ENCODE data around the gene POGZ.
A peak's percentile ranks its signal among the peaks of the same experiment; 100 is the strongest.
"Not testable (repeated sequence)": the region's sequence is repeated elsewhere in the genome, so short reads cannot be mapped to it uniquely, and the experiment has no call there.

Gene POGZ

DNA sequence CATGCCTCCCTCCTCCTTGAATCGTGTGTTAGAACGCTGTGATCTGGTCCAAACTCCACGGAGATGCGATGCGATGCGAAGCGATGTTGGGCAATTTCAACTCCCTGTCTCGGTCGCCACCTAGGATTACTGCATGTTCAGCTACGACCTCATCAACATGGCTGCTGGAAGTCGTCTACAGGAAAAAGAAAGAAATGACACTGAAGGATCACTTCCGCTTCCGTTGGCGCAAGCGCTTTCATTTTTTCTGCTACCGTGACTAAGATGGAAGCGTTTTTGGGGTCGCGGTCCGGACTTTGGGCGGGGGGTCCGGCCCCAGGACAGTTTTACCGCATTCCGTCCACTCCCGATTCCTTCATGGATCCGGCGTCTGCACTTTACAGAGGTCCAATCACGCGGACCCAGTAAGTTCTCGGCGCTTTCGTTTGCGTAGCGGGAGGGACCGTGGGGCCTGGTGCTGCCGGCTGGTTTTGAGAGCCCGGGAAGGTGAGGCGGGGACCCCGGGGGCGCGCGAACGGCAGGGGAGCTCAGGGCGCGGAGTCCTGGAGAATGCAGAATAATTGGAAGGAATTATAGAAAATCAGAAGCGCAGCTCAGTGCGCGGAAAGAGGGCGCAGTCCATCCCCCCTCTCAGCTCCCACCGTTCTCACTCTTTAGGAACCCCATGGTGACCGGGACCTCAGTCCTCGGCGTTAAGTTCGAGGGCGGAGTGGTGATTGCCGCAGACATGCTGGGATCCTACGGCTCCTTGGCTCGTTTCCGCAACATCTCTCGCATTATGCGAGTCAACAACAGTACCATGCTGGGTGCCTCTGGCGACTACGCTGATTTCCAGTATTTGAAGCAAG is 59.7 kb downstream of the POGZ start, which contains the start of gene PSMB4:
TSS of gene PSMB4 (plus strand) at position 250 of the 848 bp plus-strand sequence. CDS start at position 265, 15 bp downstream.
- H3K9me2 ChIP-seq (replicated peaks; ENCODE audit: low read depth, low read length): no peaks in the 10 kb centered on the region
- H3K36me3 ChIP-seq (ENCODE audit: insufficient read depth, low read length): peaks cover 32% of the 10 kb centered on the region; the same call in 1 of the 2 replicates
- H3K4me3 ChIP-seq (ENCODE audit: low read length, poor library complexity, severe bottlenecking): peak within 1 kb of the TSS; percentile 96
- H3K4me2 ChIP-seq (ENCODE audit: low read depth, low read length, poor library complexity, severe bottlenecking): peak within 1 kb of the TSS; percentile 83
- peaks cover 15% of the 10 kb centered on the region; the same call in 1 of the 2 replicates for H3F3A ChIP-seq (ENCODE audit: low read depth)
- peaks cover 22% of the 10 kb centered on the region for H3K79me2 ChIP-seq (ENCODE audit: insufficient read depth, low read length)
- no peaks in the 10 kb centered on the region for H3K27me3 ChIP-seq (ENCODE audit: insufficient read depth, low read length, poor library complexity, severe bottlenecking)
- no peaks in the 10 kb centered on the region for H3K9me3 ChIP-seq (ENCODE audit: insufficient read depth, low read depth, low read length)
- no peak for TF ChIP-seq EZH2phosphoT487 (IDR thresholded peaks at IDR 0.05; ENCODE audit: borderline replicate concordance)
- TF ChIP-seq, protein P1, sequence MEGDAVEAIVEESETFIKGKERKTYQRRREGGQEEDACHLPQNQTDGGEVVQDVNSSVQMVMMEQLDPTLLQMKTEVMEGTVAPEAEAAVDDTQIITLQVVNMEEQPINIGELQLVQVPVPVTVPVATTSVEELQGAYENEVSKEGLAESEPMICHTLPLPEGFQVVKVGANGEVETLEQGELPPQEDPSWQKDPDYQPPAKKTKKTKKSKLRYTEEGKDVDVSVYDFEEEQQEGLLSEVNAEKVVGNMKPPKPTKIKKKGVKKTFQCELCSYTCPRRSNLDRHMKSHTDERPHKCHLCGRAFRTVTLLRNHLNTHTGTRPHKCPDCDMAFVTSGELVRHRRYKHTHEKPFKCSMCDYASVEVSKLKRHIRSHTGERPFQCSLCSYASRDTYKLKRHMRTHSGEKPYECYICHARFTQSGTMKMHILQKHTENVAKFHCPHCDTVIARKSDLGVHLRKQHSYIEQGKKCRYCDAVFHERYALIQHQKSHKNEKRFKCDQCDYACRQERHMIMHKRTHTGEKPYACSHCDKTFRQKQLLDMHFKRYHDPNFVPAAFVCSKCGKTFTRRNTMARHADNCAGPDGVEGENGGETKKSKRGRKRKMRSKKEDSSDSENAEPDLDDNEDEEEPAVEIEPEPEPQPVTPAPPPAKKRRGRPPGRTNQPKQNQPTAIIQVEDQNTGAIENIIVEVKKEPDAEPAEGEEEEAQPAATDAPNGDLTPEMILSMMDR (conservative IDR thresholded peaks at IDR 0.05; ENCODE audit: low read length): peak; percentile 56
- H3K9ac ChIP-seq (ENCODE audit: low read depth, low read length, poor library complexity, severe bottlenecking): peak within 1 kb of the TSS; percentile 91
- H3K4me1 ChIP-seq (ENCODE audit: insufficient read depth, low read length, poor library complexity, severe bottlenecking): peaks cover 10% of the 10 kb centered on the region
- peak within 1 kb of the TSS; percentile 87 for H2AFZ ChIP-seq (ENCODE audit: low read length)
- peaks cover 21% of the 10 kb centered on the region for H4K20me1 ChIP-seq (ENCODE audit: insufficient read depth, low read length, poor library complexity, severe bottlenecking)

DNA sequence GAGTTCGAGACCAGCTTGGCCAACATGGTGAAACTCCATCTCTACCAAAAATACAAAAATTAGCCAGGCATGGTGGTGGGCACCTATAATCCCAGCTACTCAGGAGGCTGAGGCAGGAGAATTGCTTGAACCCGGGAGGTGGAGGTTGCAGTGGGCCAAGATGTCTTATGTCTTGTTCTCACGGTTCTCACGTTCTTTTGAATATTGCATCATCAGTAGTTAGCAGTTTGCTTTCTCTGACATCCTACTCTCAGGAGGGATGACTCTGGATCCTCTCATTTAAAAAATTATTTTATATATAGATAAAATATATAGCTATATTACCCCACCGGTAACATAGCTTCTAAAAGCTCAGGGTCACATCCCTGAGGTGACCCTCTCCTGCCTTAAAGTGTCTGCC is 63.0 kb downstream of the POGZ start:
- not testable (repeated sequence) for H3K9me2 ChIP-seq (replicated peaks; ENCODE audit: low read depth, low read length); H3K36me3 ChIP-seq (ENCODE audit: insufficient read depth, low read length); H3K9me3 ChIP-seq (ENCODE audit: insufficient read depth, low read depth, low read length); H3K27me3 ChIP-seq (ENCODE audit: insufficient read depth, low read length, poor library complexity, severe bottlenecking); H3K9ac ChIP-seq (ENCODE audit: low read depth, low read length, poor library complexity, severe bottlenecking); H3K4me3 ChIP-seq (ENCODE audit: low read length, poor library complexity, severe bottlenecking); H3F3A ChIP-seq (ENCODE audit: low read depth); H3K4me1 ChIP-seq (ENCODE audit: insufficient read depth, low read length, poor library complexity, severe bottlenecking); H2AFZ ChIP-seq (ENCODE audit: low read length); H3K4me2 ChIP-seq (ENCODE audit: low read depth, low read length, poor library complexity, severe bottlenecking)
- peaks cover 19% of the 10 kb centered on the region for H4K20me1 ChIP-seq (ENCODE audit: insufficient read depth, low read length, poor library complexity, severe bottlenecking)
- peaks cover 19% of the 10 kb centered on the region for H3K79me2 ChIP-seq (ENCODE audit: insufficient read depth, low read length)

DNA sequence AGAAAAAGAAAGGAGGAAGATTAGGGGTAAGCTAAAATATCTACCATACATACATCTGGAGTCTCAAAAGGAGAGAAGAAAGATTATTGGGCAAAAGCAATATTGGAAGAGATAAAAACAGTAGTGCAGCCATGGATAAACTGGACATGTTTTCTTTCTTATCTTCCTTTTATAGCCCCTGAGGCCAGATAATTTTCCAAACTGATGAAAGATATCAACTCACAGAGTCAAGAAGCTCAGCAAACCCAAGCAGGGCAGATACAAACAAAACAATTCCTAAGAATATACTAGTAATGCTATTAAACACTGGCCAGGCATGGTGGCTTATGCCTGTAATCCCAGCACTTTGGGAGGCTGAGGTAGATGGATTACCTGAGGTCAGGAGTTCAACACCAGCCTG is 65.7 kb downstream of the POGZ start:
- H3F3A ChIP-seq (ENCODE audit: low read depth): no peaks in the 10 kb centered on the region
- no peak overlapping the region for H2AFZ ChIP-seq (ENCODE audit: low read length)
- H4K20me1 ChIP-seq (ENCODE audit: insufficient read depth, low read length, poor library complexity, severe bottlenecking): no peaks in the 10 kb centered on the region
- H3K9ac ChIP-seq (ENCODE audit: low read depth, low read length, poor library complexity, severe bottlenecking): no peak overlapping the region
- TF ChIP-seq, protein P1 (conservative IDR thresholded peaks at IDR 0.05; ENCODE audit: low read length): no peak
- no peak for TF ChIP-seq EZH2phosphoT487 (IDR thresholded peaks at IDR 0.05; ENCODE audit: borderline replicate concordance)
- H3K36me3 ChIP-seq (ENCODE audit: insufficient read depth, low read length): no peaks in the 10 kb centered on the region
- H3K4me2 ChIP-seq (ENCODE audit: low read depth, low read length, poor library complexity, severe bottlenecking): no peak overlapping the region
- no peaks in the 10 kb centered on the region for H3K27me3 ChIP-seq (ENCODE audit: insufficient read depth, low read length, poor library complexity, severe bottlenecking)
- no peaks in the 10 kb centered on the region for H3K9me2 ChIP-seq (replicated peaks; ENCODE audit: low read depth, low read length)
- H3K79me2 ChIP-seq (ENCODE audit: insufficient read depth, low read length): no peaks in the 10 kb centered on the region
- H3K4me3 ChIP-seq (ENCODE audit: low read length, poor library complexity, severe bottlenecking): no peak overlapping the region
- H3K4me1 ChIP-seq (ENCODE audit: insufficient read depth, low read length, poor library complexity, severe bottlenecking): no peaks in the 10 kb centered on the region
- H3K9me3 ChIP-seq (ENCODE audit: insufficient read depth, low read depth, low read length): no peaks in the 10 kb centered on the region
